ENCODE measurements around the gene PLK5.
"Not testable (repeated sequence)": the region's sequence is repeated elsewhere in the genome, so short reads cannot be mapped to it uniquely, and the experiment has no call there.

PLK5 gene

DNA sequence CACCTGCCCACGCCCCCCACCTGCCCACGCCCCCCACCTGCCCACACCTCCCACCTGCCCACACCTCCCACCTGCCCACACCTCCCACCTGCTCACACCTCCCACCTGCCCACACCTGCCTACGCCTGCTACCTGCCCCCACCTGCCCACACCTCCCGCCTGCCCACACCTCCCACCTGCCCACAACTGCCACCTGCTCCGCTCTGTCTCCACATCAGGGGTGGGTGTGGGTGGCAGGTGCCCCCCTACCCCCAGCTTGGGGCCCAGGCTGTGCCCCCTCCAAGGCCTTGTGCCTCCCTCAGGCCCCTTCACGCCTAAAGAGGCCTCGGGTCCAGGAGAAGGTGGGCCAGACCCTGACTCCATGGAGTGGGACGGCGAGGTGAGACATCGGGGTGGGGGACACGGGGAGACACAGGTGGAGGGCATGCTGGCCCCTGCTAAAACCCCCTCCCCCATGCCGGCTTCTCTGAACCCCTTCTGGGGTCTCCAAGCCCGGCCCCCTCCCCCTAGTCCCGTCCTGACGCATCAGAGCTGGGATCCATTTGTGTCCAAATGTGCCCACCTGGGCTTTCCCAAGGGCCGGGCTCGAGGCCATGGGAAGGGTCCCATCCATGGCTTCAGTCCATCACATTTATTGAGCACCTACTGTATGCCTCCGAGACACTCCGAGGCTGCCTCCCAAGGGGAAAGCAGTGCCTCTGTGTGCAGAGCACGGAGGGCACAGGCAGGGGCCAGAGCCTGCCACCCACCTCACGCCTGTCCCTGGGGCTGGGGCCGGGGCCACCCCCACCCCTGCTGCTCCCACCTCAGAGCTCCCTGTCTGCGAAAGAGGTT lies 4.9 kb downstream of the PLK5 start:
- H2AFZ ChIP-seq (ENCODE audit: low read depth, low read length) = no peak overlapping the region
- no peaks in the 10 kb centered on the region for H3K9me3 ChIP-seq (ENCODE audit: low read length)
- H3K27me3 ChIP-seq (ENCODE audit: insufficient read depth, low read length) = peaks cover 32% of the 10 kb centered on the region
- H3K4me1 ChIP-seq (ENCODE audit: insufficient read depth, low read length) = no peaks in the 10 kb centered on the region
- H3K36me3 ChIP-seq (ENCODE audit: insufficient read depth, low read length) = no peaks in the 10 kb centered on the region
- no peak overlapping the region for H3K4me3 ChIP-seq (ENCODE audit: low read length)

DNA sequence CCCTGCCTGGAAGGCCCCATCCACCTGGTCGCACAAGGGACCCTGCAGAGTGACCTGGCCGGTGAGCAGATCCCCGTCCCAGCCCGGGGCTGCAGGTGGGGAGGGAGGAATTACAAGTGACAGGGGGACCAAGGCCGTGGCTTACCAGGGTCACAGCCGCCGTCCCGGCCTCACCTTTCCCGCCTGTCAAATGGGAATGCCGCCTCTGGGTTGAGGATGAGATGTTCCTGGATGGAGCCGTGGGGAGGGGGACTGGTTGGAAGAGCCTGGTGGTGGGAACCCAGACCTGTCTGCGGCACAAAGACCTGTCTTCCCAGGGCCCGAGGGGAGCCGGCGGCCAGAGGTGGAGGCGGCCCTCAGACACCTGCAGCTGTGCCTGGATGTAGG lies 5.5 kb downstream of the PLK5 start:
- Histone ChIP-seq H2AFZ (ENCODE audit: low read depth, low read length) (no peak overlapping the region), H3K4me3 (ENCODE audit: low read length) (no peak overlapping the region), H3K4me1 (ENCODE audit: insufficient read depth, low read length) (no peaks in the 10 kb centered on the region), H3K9me3 (ENCODE audit: low read length) (no peaks in the 10 kb centered on the region), H3K36me3 (ENCODE audit: insufficient read depth, low read length) (no peaks in the 10 kb centered on the region), H3K27me3 (ENCODE audit: insufficient read depth, low read length) (peaks cover 29% of the 10 kb centered on the region)

DNA sequence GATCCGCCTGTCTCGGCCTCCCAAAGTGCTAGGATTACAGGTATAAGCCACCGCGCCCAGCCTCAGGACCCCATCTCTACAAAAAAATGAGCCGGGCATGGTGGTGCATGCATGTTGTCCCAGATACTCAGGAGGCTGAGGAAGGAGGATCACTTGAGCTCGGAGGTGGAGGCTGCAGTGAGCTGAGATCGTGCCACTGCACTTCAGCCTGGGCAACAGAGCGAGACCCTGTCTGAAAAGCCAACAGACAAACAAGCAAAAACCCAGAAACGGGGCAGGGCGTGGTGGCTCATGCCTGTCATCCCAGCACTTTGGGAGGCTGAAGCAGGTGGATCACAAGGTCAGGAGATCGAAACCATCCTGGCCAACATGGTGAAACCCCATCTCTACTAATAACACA lies 7.0 kb downstream of the PLK5 start:
- H3K4me1 ChIP-seq (ENCODE audit: insufficient read depth, low read length); H3K36me3 ChIP-seq (ENCODE audit: insufficient read depth, low read length); H3K4me3 ChIP-seq (ENCODE audit: low read length); H3K9me3 ChIP-seq (ENCODE audit: low read length); H2AFZ ChIP-seq (ENCODE audit: low read depth, low read length): not testable (repeated sequence)
- H3K27me3 ChIP-seq (ENCODE audit: insufficient read depth, low read length) = peaks cover 15% of the 10 kb centered on the region

DNA sequence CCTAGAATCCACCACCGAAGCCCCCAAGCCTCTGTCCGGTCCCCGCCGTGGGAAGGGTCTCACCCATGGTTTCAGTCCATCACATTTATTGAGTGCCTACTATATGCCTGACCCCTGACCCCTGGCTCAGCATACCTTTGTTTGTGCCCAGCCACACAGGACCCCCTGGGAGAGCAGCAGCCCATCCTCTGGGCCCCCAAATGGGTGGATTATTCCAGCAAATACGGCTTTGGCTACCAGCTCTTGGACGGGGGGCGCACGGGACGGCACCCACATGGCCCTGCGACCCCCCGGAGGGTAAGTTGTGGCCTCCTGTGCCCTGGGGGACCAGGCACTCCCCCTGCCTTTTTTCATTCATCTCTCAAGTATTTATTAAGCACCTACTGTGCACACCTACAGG lies 7.7 kb downstream of the PLK5 start:
- H2AFZ ChIP-seq (ENCODE audit: low read depth, low read length) = no peak overlapping the region
- H3K9me3 ChIP-seq (ENCODE audit: low read length) = no peaks in the 10 kb centered on the region
- H3K4me1 ChIP-seq (ENCODE audit: insufficient read depth, low read length) = no peaks in the 10 kb centered on the region

DNA sequence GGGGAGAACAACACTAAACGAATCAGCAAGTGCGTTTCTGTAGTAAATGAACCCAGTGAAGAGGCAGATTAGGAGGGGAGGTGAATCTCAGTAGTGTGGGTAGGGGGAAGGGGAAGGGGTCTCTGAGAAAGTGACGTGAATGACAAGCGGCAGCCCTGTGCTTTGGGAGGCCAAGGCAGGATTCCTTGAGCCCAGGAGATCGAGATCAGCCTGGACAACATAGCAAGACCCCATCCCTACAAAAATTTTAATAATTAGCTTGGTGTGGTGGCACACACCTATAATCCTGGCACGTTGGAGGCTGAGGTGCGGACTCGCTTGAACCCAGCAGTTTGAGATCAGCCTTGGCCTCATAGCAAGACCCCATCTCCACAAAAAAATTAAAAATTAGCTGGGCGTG lies 8.1 kb downstream of the PLK5 start:
- H3K27me3 ChIP-seq (ENCODE audit: insufficient read depth, low read length) = peaks cover 9% of the 10 kb centered on the region
- no peak overlapping the region for H2AFZ ChIP-seq (ENCODE audit: low read depth, low read length)
- no peaks in the 10 kb centered on the region for H3K4me1 ChIP-seq (ENCODE audit: insufficient read depth, low read length)
- no peaks in the 10 kb centered on the region for H3K9me3 ChIP-seq (ENCODE audit: low read length)
- no peaks in the 10 kb centered on the region for H3K36me3 ChIP-seq (ENCODE audit: insufficient read depth, low read length)
- no peak overlapping the region for H3K4me3 ChIP-seq (ENCODE audit: low read length)

More for the DNA sequence above, 7.7 kb downstream of the PLK5 start:
- Histone ChIP-seq H3K4me3 (ENCODE audit: low read length) (no peak overlapping the region), H3K27me3 (ENCODE audit: insufficient read depth, low read length) (peaks cover 10% of the 10 kb centered on the region), H3K36me3 (ENCODE audit: insufficient read depth, low read length) (no peaks in the 10 kb centered on the region)

DNA sequence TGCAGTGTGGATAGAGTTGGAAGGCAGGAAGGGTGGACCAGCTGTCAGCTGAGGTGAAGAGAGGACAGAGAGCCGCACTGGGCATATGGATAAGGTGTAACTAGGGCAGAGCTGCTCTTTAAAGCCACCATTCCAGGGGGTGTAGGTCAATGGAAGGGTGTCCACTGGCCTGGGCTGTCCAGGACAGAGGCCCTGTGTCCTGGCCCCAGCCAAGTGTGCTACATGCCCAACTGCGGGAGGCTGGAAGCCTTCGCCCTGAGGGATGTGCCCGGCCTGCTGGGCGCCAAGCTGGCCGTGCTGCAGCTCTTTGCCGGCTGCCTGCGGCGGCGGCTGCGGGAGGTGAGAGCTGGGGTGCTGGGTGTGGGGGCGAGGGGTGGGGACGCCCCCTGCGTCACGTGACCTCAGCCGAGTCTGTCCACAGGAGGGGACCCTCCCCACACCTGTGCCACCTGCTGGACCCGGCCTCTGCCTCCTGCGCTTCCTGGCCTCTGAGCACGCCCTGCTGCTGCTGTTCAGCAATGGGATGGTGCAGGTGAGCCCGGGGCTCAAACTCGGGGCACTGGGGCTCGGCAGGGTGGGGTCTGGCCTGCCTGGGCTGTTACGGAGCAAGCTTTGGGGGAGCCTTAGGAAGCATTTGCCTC lies 9.8 kb downstream of the PLK5 start:
- H2AFZ ChIP-seq (ENCODE audit: low read depth, low read length) = no peak overlapping the region
- H3K27me3 ChIP-seq (ENCODE audit: insufficient read depth, low read length) = peaks cover 7% of the 10 kb centered on the region
- H3K4me3 ChIP-seq (ENCODE audit: low read length) = no peak overlapping the region
- H3K4me1 ChIP-seq (ENCODE audit: insufficient read depth, low read length) = no peaks in the 10 kb centered on the region
- H3K36me3 ChIP-seq (ENCODE audit: insufficient read depth, low read length) = no peaks in the 10 kb centered on the region
- H3K9me3 ChIP-seq (ENCODE audit: low read length) = no peaks in the 10 kb centered on the region

DNA sequence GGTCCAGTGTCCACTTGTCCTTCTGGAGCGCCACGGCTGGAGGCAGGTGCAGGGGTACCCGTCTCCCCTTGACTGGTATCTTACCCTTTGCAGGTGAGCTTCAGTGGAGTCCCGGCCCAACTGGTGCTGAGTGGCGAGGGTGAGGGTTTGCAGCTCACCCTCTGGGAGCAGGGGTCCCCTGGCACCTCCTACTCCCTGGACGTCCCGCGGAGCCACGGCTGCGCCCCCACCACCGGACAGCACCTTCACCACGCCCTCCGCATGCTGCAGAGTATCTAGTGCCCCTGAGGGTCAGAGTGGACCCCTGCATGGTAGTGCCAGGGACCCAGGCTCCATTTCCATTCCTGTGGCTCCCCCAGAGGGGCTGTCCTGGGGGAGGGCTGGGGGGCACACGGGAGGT lies 11.1 kb downstream of the PLK5 start:
- H3K4me3 ChIP-seq (ENCODE audit: low read length) = no peak overlapping the region
- no peak overlapping the region for H2AFZ ChIP-seq (ENCODE audit: low read depth, low read length)
- H3K27me3 ChIP-seq (ENCODE audit: insufficient read depth, low read length) = peaks cover under 1% of the 10 kb centered on the region
- H3K4me1 ChIP-seq (ENCODE audit: insufficient read depth, low read length) = no peaks in the 10 kb centered on the region
- no peaks in the 10 kb centered on the region for H3K36me3 ChIP-seq (ENCODE audit: insufficient read depth, low read length)
- H3K9me3 ChIP-seq (ENCODE audit: low read length) = no peaks in the 10 kb centered on the region

DNA sequence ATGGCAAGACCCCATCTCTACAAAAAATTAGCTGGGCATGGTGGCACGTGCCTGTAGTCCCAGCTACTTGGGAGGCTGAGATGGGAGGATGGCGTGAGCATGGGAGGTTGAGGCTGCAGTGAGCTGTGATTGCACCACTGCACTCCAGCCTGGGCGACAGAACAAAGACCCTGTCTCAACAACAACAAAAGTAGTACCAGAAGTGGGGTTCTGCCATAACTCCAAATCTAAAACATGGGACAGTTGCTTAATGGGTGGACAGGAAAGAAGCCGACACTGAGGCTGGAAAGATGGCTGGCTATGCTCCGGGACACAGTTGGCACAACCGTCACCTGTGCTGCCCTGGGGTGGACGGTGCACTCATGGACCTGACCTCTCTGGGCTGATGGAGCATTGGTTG lies 11.8 kb downstream of the PLK5 start:
- H3K27me3 ChIP-seq (ENCODE audit: insufficient read depth, low read length); H3K36me3 ChIP-seq (ENCODE audit: insufficient read depth, low read length); H2AFZ ChIP-seq (ENCODE audit: low read depth, low read length); H3K4me1 ChIP-seq (ENCODE audit: insufficient read depth, low read length); H3K9me3 ChIP-seq (ENCODE audit: low read length); H3K4me3 ChIP-seq (ENCODE audit: low read length): not testable (repeated sequence)

DNA sequence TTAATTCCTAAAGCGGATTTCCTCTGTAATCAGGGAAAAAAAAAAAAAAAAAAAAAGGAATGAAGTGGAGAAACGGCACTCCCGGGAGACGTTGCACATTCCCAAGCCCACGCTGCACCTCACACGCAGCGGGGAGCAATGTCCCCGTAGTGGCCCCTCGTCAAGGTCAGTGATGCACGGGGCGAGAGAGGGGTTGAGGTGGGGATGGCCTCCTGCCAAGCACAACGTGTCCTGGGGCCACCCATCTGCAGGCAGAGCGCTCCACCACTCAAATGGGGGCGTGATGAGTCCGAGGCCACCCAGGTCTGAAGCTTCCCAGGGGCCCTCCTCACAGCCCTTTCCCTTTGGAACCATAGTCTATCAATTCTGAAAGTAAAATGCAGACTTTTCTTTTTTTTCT lies 15.1 kb downstream of the PLK5 start:
- Histone ChIP-seq H2AFZ (ENCODE audit: low read depth, low read length) (no peak overlapping the region), H3K4me3 (ENCODE audit: low read length) (no peak overlapping the region), H3K9me3 (ENCODE audit: low read length) (no peaks in the 10 kb centered on the region), H3K36me3 (ENCODE audit: insufficient read depth, low read length) (no peaks in the 10 kb centered on the region), H3K27me3 (ENCODE audit: insufficient read depth, low read length) (peaks cover 4% of the 10 kb centered on the region), H3K4me1 (ENCODE audit: insufficient read depth, low read length) (no peaks in the 10 kb centered on the region)

DNA sequence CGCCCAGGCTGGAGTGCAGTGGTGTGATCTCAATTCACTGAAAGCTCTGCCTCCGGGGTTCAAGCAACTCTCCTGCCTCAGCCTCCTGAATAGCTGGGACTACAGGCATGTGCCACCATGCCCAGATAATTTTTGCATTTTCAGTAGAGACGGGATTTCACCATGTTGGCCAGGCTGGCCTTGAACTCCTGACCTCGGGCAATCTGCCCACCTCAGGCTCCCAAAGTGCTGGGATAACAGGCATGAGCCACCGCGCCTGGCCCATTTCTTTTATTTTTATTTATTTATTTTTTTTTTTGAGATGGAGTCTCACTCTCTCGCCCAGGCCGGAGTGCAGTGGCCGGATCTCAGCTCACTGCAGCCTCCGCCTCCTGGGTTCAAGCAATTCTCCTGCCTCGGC lies 15.9 kb downstream of the PLK5 start:
- not testable (repeated sequence) for H3K36me3 ChIP-seq (ENCODE audit: insufficient read depth, low read length); H3K9me3 ChIP-seq (ENCODE audit: low read length); H3K4me3 ChIP-seq (ENCODE audit: low read length); H2AFZ ChIP-seq (ENCODE audit: low read depth, low read length); H3K27me3 ChIP-seq (ENCODE audit: insufficient read depth, low read length); H3K4me1 ChIP-seq (ENCODE audit: insufficient read depth, low read length)

DNA sequence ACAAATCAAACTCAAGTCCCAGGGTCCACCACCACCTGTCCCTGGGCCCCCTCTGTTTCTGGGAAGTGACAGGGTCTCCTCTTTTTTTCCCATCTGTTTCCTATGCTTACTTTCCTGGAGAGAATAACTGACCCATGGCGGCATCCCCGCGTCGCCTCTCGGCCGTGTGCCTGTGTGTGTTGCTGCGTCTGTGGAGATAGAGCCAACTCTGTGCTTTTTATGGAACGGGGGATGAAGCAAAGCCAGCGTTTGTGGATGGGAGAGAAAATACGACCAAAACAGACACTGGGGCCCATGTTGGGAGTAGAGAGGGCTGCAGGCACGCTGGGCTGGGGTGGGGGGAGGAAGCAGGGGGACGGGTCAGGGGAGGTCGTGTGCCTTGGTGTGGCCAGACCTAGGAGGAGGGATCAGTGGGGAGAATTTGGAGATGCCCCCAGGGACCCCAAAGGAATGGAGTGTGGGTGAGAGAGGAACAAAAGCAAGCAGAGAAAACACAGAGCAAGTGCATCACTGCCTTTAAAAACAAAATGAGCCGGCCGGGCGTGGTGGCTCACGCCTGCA lies 16.6 kb downstream of the PLK5 start:
- H3K9me3 ChIP-seq (ENCODE audit: low read length) = no peaks in the 10 kb centered on the region
- no peaks in the 10 kb centered on the region for H3K36me3 ChIP-seq (ENCODE audit: insufficient read depth, low read length)
- H3K4me1 ChIP-seq (ENCODE audit: insufficient read depth, low read length) = no peaks in the 10 kb centered on the region
- H3K4me3 ChIP-seq (ENCODE audit: low read length) = no peak overlapping the region
- peaks cover 4% of the 10 kb centered on the region for H3K27me3 ChIP-seq (ENCODE audit: insufficient read depth, low read length)
- H2AFZ ChIP-seq (ENCODE audit: low read depth, low read length) = no peak overlapping the region

DNA sequence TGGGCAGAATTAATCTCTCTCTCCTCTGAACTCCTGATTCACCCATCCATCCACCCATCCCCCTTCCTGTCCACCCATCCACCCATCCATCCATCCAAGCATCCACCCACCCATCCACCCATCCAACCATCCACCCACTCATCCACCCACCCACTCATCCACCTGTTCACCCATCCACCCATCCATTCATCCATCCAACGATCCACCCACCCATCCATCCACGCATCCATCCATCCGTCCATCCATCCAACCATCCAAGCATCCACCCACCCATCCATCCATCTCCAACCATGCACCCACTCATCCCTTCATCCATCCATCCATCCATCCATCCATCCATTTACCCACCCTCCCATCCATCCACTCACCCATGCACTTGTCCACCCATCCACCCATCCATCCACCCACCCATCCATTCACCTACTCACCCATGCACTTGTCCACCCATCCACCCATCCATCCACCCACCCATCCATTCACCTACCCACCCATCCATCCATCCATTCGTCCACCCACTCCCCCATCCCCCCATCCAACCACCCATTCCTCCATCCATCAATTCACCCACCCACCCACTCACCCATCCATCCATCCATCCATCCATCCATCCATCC lies 25.6 kb downstream of the PLK5 start:
- Histone ChIP-seq H3K4me3 (ENCODE audit: low read length) (no peak overlapping the region), H3K4me1 (ENCODE audit: insufficient read depth, low read length) (no peaks in the 10 kb centered on the region), H3K9me3 (ENCODE audit: low read length) (no peaks in the 10 kb centered on the region)

More for the DNA sequence above, 25.6 kb downstream of the PLK5 start:
- Histone ChIP-seq H3K36me3 (ENCODE audit: insufficient read depth, low read length) (peaks cover 5% of the 10 kb centered on the region), H2AFZ (ENCODE audit: low read depth, low read length) (no peak overlapping the region), H3K27me3 (ENCODE audit: insufficient read depth, low read length) (no peaks in the 10 kb centered on the region)

Measured in neuron (in vitro differentiated cells).